ENCODE results near the gene GID8. TPM values are rescaled to one million over a fixed set of nuclear protein-coding genes. Genes with fewer than 3 reads are reported as not detected.

The GID8 gene
- total and polyA plus RNA-seq, 2 of the 4 experiments (the other 2 are of a cell fraction) = 21.5 to 33.9 TPM

DNA sequence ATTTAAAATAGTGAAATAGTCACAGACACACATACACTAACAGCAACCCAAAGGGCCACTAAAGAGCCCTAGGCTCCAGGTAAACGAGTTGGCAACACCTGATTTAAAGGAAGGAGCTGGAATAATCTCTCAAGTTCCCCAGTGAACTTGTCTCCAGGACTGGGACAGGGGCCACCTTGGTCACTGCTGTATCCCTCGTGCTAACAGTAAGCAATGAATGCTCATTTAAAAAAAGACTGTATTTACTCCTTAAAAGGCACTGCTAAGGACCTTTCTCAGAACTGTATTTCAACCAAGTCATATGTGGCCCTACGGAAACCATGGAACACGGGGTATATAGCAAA is 12.9 kb upstream of the GID8 start:
- Histone ChIP-seq H3K9ac (ENCODE audit: low read depth, low read length) (peak overlapping the region; percentile 95), H3K23ac (ENCODE audit: low read depth, low read length) (peak overlapping the region; percentile 55), H3K4me2 (ENCODE audit: low read depth, low read length) (peak overlapping the region; percentile 92), H2AK5ac (ENCODE audit: low read depth, low read length) (peak overlapping the region; percentile 28; the same call in 1 of the 2 replicates), H4K20me1 (ENCODE audit: insufficient read depth, low read length) (peaks cover 73% of the 10 kb centered on the region), H2BK15ac (ENCODE audit: low read depth, low read length) (no peak overlapping the region), H3K9me1 (ENCODE audit: insufficient read depth, low read length) (peaks cover 22% of the 10 kb centered on the region), H2AFZ (replicated peaks; ENCODE audit: low read length, poor library complexity) (no peak overlapping the region), H2BK5ac (ENCODE audit: low read depth, low read length, poor library complexity, severe bottlenecking) (peak overlapping the region; percentile 91), H3K4me3 (ENCODE audit: insufficient read depth, low read depth, low read length) (peak overlapping the region; percentile 99), H3K9me3 (ENCODE audit: control insufficient read depth, insufficient read depth, low read length) (no peaks in the 10 kb centered on the region), H3K27ac (ENCODE audit: insufficient read depth, low read length) (peak overlapping the region; percentile 85), H4K8ac (ENCODE audit: low read depth in 2 of 2, low read length in 2 of 2) (peak overlapping the region in 1 of 2 experiments; percentile 4; a peak in 1 of 4 replicates), H3K4ac (ENCODE audit: low read depth, low read length) (peak overlapping the region; percentile 73), H2BK20ac (ENCODE audit: low read depth, low read length) (no peak overlapping the region), H3K4me1 (ENCODE audit: control insufficient read depth, insufficient read depth, low read length) (peaks cover 23% of the 10 kb centered on the region), H3K56ac (ENCODE audit: extremely low read depth, insufficient read depth, low read length) (peak overlapping the region; percentile 75; the same call in 1 of the 2 replicates), H3K36me3 (ENCODE audit: control insufficient read depth, insufficient read depth, low read length) (no peaks in the 10 kb centered on the region), H3K18ac (ENCODE audit: low read depth, low read length) (no peak overlapping the region), H2BK120ac (ENCODE audit: low read depth, low read length) (no peak overlapping the region), H3K79me1 (ENCODE audit: low read depth in 1 of 2, low read length in 2 of 2) (peaks cover 10 to 73% of the 10 kb centered on the region in 2 experiments), H4K5ac (ENCODE audit: low read depth, low read length) (no peak overlapping the region), H3K27me3 (ENCODE audit: control insufficient read depth, insufficient read depth, low read length) (no peaks in the 10 kb centered on the region), H4K91ac (ENCODE audit: insufficient read depth, low read depth, low read length) (peak overlapping the region; percentile 0; the same call in 1 of the 2 replicates), H2AK9ac (replicated peaks; ENCODE audit: low read depth, low read length, poor library complexity) (no peak overlapping the region), H3K14ac (replicated peaks; ENCODE audit: low read depth, low read length) (peak overlapping the region; percentile 32)
- dilution Hi-C loops (cut with HindIII; ENCODE audit: low sequenced_read_pairs, unreplicated experiment) (no loop called here), in situ Hi-C loops (cut with MboI; ENCODE audit: low sequenced_read_pairs) (no loop called here), intact Hi-C loops (cut with micrococcal nuclease) (loop anchor here (2.0 kb wide), 1 partner anchor 24 kb away; no protein-coding TSS in a partner anchor)
- no TSS peak for BruUV-seq (replicated peaks)
- TF ChIP-seq ELK1 (IDR thresholded peaks at IDR 0.05; ENCODE audit: borderline replicate concordance, low read depth, low read length) (no peak), RCOR1 (IDR thresholded peaks at IDR 0.05; ENCODE audit: insufficient replicate concordance, low read length) (no peak), CEBPB (IDR thresholded peaks at IDR 0.05; ENCODE audit: low read depth, low read length) (no peak), RFX5 (IDR thresholded peaks at IDR 0.05; ENCODE audit: low read depth, low read length) (no peak), CTCF (conservative IDR thresholded peaks at IDR 0.05; ENCODE audit: low read depth, low read length) (no peak), FOS (IDR thresholded peaks at IDR 0.05; ENCODE audit: low read depth, low read length) (no peak), NFE2L2 (IDR thresholded peaks at IDR 0.05; ENCODE audit: low read depth, low read length) (no peak), MAFK (IDR thresholded peaks at IDR 0.05; ENCODE audit: low read depth, low read length) (no peak), POLR2A (IDR thresholded peaks at IDR 0.05; ENCODE audit: low read depth, low read length) (no peak), SMC3 (IDR thresholded peaks at IDR 0.05; ENCODE audit: low read depth, low read length) (no peak), CHD1 (IDR thresholded peaks at IDR 0.05; ENCODE audit: low read depth, low read length) (no peak), BHLHE40 (IDR thresholded peaks at IDR 0.05; ENCODE audit: low read depth, low read length) (no peak), RAD21 (IDR thresholded peaks at IDR 0.05; ENCODE audit: low read length) (no peak), MXI1 (IDR thresholded peaks at IDR 0.05; ENCODE audit: borderline replicate concordance, low read depth, low read length) (no peak), MAZ (IDR thresholded peaks at IDR 0.05; ENCODE audit: borderline replicate concordance, low read depth, low read length) (no peak)
- TF ChIP-seq, protein P1, sequence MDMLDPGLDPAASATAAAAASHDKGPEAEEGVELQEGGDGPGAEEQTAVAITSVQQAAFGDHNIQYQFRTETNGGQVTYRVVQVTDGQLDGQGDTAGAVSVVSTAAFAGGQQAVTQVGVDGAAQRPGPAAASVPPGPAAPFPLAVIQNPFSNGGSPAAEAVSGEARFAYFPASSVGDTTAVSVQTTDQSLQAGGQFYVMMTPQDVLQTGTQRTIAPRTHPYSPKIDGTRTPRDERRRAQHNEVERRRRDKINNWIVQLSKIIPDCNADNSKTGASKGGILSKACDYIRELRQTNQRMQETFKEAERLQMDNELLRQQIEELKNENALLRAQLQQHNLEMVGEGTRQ (IDR thresholded peaks at IDR 0.05; ENCODE audit: low read depth, low read length) = no peak
- no CpG with 5 or more reads among the region's 4 CpGs for WGBS, 2 experiments (ENCODE audit: extremely low coverage in 2 of 2, insufficient read length in 1 of 2)
- DNase-seq = no peak
- ChIA-PET CTCF (no interaction called here), POLR2A (ENCODE audit: unreplicated experiment) (no interaction called here)
- ATAC-seq (ENCODE audit: low read depth) = no peak

All from IMR-90 (cell line).